Measurements from ENCODE around the gene MED13.

GRCh38 chr17:62109924-62110323 lies 44.8 kb upstream of the MED13 start:
- TF ChIP-seq, protein P1, sequence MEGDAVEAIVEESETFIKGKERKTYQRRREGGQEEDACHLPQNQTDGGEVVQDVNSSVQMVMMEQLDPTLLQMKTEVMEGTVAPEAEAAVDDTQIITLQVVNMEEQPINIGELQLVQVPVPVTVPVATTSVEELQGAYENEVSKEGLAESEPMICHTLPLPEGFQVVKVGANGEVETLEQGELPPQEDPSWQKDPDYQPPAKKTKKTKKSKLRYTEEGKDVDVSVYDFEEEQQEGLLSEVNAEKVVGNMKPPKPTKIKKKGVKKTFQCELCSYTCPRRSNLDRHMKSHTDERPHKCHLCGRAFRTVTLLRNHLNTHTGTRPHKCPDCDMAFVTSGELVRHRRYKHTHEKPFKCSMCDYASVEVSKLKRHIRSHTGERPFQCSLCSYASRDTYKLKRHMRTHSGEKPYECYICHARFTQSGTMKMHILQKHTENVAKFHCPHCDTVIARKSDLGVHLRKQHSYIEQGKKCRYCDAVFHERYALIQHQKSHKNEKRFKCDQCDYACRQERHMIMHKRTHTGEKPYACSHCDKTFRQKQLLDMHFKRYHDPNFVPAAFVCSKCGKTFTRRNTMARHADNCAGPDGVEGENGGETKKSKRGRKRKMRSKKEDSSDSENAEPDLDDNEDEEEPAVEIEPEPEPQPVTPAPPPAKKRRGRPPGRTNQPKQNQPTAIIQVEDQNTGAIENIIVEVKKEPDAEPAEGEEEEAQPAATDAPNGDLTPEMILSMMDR (IDR thresholded peaks at IDR 0.05) = no peak
- no peak for TF ChIP-seq POLR2AphosphoS5 (IDR thresholded peaks at IDR 0.05)
- no peak for TF ChIP-seq POLR2A (IDR thresholded peaks at IDR 0.05)

Data from breast epithelium (tissue), 3 donors.